ENCODE measurements around the gene VPS13D. TPM values are rescaled to one million over a fixed set of nuclear protein-coding genes. Genes with fewer than 3 reads are reported as not detected.

The VPS13D gene
- total RNA-seq, 4 donors from 2014 or later: 88.1 to 105 (median 97.1) TPM

- ATAC-seq (ENCODE audit: low FRiP score): no peak
- no peak for TF ChIP-seq CTCF (IDR thresholded peaks at IDR 0.05)
Measured at GRCh38 chr1:12285496-12286143, 55.8 kb downstream of the VPS13D start.

GRCh38 chr1:12287869-12288268, 58.0 kb downstream of the VPS13D start:
- no peak for ATAC-seq (ENCODE audit: low FRiP score)
- TF ChIP-seq CTCF (IDR thresholded peaks at IDR 0.05): no peak
- DNase-seq (ENCODE audit: low spot score): no peak

More at GRCh38 chr1:12285496-12286143, 55.8 kb downstream of the VPS13D start:
- no peak for DNase-seq (ENCODE audit: low spot score)

GRCh38 chr1:12290828-12291227, 61.0 kb downstream of the VPS13D start:
- DNase-seq (ENCODE audit: low spot score) (no peak), ATAC-seq (ENCODE audit: low FRiP score) (no peak)

GRCh38 chr1:12293416-12293815, 63.6 kb downstream of the VPS13D start:
- ATAC-seq (ENCODE audit: low FRiP score) (no peak), DNase-seq (ENCODE audit: low spot score) (no peak)
- no peak for TF ChIP-seq CTCF (IDR thresholded peaks at IDR 0.05)

More at GRCh38 chr1:12290828-12291227, 61.0 kb downstream of the VPS13D start:
- TF ChIP-seq CTCF (IDR thresholded peaks at IDR 0.05): no peak

- no peak for TF ChIP-seq CTCF (IDR thresholded peaks at IDR 0.05)
- no peak for ATAC-seq (ENCODE audit: low FRiP score)
Measured at GRCh38 chr1:12294076-12294475, 64.2 kb downstream of the VPS13D start.

GRCh38 chr1:12296016-12296415, 66.2 kb downstream of the VPS13D start:
- ATAC-seq (ENCODE audit: low FRiP score) (no peak), DNase-seq (ENCODE audit: low spot score) (no peak)
- TF ChIP-seq CTCF (IDR thresholded peaks at IDR 0.05): no peak

More at GRCh38 chr1:12294076-12294475, 64.2 kb downstream of the VPS13D start:
- DNase-seq (ENCODE audit: low spot score): no peak

GRCh38 chr1:12296623-12297022, 66.8 kb downstream of the VPS13D start:
- no peak for DNase-seq (ENCODE audit: low spot score)
- ATAC-seq (ENCODE audit: low FRiP score): no peak
- no peak for TF ChIP-seq CTCF (IDR thresholded peaks at IDR 0.05)

All from omental fat pad (tissue), 4 donors.